Neural cell (in vitro differentiated cells): ENCODE measurements around the gene PLCL1.

ENCODE experiments used
- CTCF ChIP-seq: fragments of 450-650 bp; IDR thresholded peaks from 2 replicates; pipeline ENCODE4 v1.5.1; 2014; ENCODE audit warnings: antibody characterized with exemption, mild to moderate bottlenecking, moderate library complexity; ENCODE audit not compliant: poor library complexity, severe bottlenecking
- TAF1 ChIP-seq: IDR thresholded peaks from 2 replicates; pipeline ENCODE4 v1.6.1; 2012; ENCODE audit warnings: low read depth

- TF ChIP-seq CTCF (no peak), TAF1 (no peak)
These were observed 381.9 kb downstream of the PLCL1 start for GRCh38 chr2:198186257-198186656.
